Non-pigmented ciliary epithelial cell (primary cell): ENCODE data around the gene RCAN1.
A peak's percentile ranks its signal among the peaks of the same experiment; 100 is the strongest.

Experiments used
- DNase-seq: peaks from one replicate; pipeline ENCODE4 v3.0.0-alpha.2; 2010; ENCODE audit warnings: low read depth

The RCAN1 gene

DNA sequence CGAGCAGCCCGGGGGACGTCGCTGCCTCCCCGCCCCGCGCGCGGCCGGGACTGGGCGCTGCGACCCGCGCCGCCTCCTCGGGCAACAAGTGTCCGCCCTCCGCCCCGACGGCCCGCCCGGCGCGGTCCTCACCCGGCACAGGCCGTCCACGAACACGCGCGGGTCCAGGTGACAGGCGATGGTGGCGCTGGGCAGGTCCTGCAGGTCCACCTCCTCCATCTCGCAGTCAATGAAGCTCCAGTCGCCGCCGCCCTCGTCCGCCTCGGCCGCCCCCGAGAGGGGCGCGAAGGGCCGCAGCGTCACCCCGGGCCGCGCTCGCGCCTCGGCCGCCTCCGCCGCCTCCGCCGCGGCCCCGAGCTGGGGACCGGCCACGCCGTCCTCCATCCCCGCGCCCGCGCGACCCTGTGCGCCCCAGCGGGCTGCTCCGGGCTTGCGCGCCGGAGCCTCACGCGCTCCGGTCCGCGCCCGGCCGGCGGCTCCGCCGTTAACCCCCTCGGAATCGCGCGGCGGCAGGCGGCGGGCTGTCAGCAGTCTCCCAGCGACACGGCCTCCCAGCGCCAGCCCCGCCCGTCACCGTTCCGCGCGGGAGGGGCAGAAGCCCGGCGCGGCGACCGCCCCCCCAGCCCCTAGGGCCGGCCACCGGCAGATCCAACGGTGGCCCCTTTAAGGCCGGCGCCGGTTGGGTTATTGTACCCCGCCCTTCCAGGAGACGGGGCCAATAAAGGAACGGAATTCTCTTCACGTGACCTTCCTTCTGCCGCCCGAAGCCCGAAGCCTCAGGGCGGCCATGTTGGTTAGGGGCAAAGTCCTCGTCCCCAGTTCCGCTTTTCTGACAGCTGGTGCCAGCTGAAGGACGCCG lies at the start of gene RCAN1:
RCAN1 (minus strand) TSS at position 486 of the 859 bp plus-strand sequence; CDS start at position 384, 102 bp downstream.
- peak; percentile 61 for DNase-seq

GRCh38 chr21:34661848-34662247 lies 46.9 kb upstream of the RCAN1 start:
- DNase-seq, result no peak

GRCh38 chr21:34653522-34653921 lies 38.6 kb upstream of the RCAN1 start:
- DNase-seq, result no peak

GRCh38 chr21:34651642-34652041 lies 36.7 kb upstream of the RCAN1 start:
- DNase-seq, result no peak

DNA sequence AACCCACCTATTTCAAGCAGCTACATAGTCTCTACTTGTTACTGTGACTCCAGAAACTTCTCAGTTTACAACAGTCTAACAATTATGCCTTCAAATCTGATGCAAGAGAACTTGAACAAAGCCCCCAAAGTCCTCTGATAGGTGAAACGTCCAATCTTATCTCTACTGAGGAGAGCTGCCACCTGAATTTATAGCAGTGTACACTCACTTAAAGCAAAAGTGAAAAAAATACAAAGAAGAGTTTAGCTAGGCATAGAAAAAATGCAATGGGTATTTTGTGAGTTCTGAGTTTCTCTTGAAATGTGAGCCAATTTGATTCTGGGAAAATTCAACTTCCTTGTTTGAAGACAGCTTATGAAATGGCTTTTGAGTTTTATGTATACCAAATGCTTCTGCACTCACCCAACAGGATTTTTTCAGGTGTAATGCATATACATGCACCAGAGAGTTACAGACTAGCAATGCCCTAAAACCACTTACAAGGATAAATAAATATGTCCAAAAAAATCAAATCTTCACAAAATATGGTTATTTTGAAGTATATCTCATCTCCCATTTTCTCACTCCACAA lies 36.0 kb upstream of the RCAN1 start:
- no peak for DNase-seq

DNA sequence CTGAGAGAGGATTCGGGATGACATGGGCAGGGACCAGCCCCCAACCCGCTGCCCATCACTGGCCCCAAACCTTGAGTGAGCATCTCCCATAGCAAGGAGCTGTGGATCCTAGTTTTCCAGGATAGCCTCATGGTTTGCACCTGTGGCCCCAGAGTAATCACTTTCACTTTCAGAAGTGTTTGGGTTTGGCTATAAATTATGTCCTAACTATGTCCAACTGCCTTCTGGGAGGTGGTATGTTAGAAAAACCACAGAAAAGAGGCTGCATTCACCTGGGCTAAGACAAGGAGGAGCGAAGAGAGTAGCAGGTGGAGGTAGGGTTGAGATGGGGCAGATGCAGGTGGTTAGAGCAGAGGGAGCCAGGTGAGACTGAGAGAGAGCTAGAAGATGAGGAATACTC lies 34.5 kb upstream of the RCAN1 start:
- no peak for DNase-seq

DNA sequence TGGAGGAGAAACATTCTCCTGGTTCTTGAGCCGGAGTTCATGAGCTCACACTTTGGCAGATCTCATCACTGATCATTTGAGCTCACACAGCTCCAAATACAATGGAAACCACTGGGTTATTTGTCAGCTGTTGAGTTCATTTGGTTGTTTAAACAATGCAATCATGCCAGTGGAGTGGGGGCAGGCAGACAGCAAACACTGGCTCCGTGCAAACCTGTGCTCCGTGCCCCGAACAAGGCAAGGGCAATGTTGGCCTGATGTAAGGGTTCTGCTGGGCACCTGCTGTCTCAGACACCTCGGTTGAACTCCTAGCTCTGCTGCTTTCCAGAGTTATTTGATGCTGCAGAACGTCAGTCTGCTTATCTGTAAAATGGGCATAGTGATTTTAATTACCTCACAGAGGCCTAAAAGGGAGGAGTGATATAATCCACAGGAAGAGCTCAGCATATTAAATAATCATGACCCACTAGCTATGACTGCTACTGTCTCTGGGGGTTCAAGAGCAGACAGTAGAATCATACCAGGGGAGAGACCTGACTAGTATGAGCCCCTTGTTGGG lies 33.9 kb upstream of the RCAN1 start:
- DNase-seq, result no peak

GRCh38 chr21:34647555-34647954 lies 32.6 kb upstream of the RCAN1 start:
- no peak for DNase-seq

DNA sequence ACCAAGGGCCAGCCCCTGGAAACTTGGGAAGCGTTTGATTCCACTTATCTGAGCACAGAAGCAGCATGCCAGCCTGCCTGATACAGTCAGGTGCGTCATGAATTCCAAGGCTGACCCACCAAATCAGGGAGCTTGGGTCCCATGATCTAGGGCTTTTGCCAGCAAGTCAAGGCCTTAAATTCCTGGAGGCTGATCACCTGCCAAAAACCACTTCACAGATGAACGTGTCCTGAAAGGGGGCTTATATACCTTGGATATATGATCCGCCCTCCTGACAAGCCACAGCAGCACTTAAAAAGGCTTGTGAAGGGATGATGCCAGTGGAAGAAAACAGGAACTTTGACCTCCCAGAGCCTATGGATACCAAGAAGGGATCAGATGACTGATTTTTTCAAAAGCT lies 29.9 kb upstream of the RCAN1 start:
- DNase-seq, result no peak

- no peak for DNase-seq
Observed at GRCh38 chr21:34642211-34643075, 27.5 kb upstream of the RCAN1 start.

DNA sequence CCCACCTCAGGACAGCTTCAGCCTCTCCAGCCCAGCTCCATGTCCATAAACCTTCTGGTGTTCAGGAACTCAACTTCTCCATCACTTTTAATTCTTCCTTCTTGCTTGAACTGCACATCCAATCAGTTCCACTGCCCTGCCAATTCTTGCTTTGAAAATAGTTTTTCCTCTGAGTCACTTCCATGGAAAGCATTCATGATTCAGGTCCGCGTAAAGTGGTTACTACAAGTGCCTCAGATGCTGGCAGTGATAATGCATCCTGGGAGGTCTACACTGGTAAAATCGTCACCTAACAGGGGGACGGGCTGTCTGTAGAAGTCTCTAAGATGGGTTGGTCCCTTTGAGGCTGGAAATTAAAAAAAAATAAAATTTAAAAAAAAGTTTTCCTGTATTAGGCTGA lies 25.9 kb upstream of the RCAN1 start:
- DNase-seq, result peak; percentile 63

DNA sequence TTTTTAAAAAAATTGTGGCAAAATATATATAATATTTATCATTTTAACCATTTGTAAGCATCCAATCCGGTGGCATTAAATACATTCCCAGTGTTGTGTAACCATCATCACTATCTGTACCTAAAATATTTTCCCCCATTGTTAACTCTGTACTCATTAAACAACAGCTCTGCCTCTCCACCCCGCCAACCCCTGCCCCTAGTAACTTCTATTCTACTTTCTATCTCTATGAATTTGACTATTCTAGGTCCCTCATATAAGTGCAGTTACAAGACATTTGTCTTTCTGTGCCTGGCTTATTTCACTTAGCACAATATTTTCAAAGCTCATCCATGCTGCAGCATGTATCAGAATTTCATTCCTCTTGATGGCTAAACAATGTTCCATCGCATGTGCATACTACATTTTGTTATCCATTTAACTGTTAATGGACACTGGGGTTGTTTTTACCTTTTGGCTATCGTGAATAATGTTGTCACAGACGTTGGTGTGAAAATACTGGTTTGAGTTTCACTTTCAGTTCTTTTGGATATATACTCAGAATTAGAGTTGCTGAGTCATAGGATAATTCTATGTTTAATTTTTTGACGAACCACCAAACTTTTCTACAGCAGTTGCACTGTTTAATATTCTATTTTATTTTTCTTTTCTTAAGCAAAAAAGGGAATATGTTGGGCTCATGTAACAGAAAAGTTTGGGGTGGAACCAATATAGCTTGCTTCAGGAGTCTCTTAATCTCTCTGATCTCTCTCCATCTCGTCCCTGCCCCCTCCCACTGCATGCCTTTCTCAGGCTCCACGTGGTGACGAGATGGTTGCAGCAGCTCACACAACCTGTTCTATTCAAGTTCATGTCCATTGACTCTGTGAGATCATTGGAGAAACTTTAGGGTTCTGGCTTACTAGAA lies 25.2 kb upstream of the RCAN1 start:
- DNase-seq, result no peak

DNA sequence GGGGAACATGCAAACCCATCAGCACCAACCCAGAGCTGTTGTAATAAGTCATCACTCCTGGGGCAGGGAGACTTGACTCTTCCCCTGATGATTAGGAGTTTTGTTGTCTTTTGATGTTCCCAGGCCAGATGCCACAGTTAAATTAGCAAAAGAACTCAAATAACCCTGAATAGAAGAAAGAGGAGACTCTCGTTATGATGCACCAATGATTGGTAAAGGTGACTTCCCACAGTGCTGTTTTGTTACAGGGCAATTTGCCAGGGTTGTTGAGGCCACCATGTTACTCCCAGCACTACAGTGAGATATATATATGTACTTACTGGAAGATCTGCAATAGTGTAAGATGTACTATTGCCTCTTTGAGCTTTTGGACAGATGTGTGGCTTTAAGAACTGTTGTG lies 24.3 kb upstream of the RCAN1 start:
- no peak for DNase-seq

DNA sequence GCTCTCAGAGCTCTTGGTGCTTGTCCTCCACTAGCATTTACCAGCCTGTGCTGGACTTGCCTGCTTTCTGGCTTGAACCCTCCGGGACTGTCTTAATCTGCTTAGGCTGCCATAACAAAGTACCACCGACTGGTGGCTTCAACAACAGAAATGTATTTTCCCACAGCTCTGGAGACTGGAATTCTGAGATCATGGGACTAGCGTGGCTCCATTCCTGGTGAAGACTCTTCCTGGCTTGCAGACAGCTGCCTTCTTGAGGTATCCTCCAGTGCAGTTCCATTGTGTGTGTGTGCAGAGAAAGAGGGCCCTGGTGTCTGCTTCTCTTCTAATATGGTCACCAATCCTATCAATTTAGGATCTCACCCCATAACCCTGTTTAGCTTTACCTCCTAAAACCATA lies 22.0 kb upstream of the RCAN1 start:
- DNase-seq, result no peak

DNA sequence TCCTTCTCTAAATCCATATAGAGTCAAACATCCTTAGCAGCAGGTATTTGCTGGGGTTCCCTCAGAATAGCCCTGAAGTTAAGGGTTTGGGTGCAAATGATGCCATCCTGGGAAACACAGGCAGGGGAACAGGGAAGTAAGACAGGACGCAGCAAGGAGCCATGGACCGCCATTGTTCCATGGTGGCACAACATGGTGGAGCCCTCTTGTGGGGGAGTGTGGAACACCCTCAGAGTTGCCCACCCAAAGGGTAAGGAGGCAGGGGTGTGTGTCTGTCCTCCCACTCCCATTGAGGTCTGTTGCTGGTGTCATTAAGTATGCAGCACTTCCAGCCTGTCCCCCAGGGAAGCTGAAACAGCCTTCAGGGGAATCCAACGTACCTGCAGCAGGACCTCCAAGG lies 20.4 kb upstream of the RCAN1 start:
- DNase-seq, result no peak

DNA sequence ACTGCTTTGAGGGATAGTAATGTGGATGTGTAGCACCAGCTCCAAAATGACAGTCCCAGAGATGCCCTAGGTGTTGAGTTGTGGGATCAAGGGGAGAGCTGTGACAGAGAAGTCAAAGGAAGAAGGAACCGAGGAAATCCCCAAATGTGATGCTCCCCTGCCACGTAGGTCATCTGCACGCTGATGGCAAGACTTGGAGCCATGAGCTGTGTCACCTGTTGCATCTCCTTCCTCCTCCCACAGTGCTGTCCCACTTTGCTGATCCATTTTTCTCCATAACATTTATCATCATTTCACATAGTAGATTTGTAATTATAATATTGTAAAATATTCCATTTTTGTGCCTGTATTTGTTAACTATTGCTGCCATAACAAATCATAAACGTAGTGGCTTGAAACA lies 17.6 kb upstream of the RCAN1 start:
- DNase-seq, result no peak

GRCh38 chr21:34630536-34631143 lies 15.7 kb upstream of the RCAN1 start:
- DNase-seq, result no peak

GRCh38 chr21:34626131-34626530 lies 11.2 kb upstream of the RCAN1 start:
- DNase-seq, result no peak

- no peak for DNase-seq
Observed at GRCh38 chr21:34625030-34625593, 10.2 kb upstream of the RCAN1 start.

DNA sequence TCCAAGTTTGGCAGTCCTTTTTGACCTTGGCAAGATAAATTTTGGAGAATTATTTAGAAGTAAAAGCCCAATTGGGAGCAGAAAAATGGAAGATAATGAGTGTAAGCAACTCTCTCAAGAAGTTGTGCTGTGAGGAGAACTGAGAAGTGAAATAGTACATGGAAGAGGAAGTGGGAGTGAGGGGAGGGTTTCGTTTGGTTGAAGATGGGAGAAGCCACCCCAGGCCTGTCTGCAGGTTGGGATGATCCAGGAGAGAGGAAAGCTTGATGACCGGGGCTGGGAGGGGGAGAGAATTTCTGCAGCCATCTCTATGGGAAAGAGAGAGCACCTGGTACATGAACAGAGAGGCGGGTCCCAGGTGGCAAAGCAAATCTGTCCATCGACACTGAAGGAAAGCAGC lies 8.6 kb upstream of the RCAN1 start:
- DNase-seq, result no peak
